GM12872 (cell line): Measurements from ENCODE around the gene CHRM1.

Experiments
- TF ChIP-seq, protein P1 (sequence below): IDR thresholded peaks from 3 replicates; pipeline ENCODE4 v1.5.1; 2011; ENCODE audit warnings: low read depth, mild to moderate bottlenecking, low read length, moderate library complexity; ENCODE audit not compliant: insufficient read depth

CHRM1 gene

GRCh38 chr11:62908468-62909072, 12.6 kb downstream of the CHRM1 start:
- TF ChIP-seq, protein P1, sequence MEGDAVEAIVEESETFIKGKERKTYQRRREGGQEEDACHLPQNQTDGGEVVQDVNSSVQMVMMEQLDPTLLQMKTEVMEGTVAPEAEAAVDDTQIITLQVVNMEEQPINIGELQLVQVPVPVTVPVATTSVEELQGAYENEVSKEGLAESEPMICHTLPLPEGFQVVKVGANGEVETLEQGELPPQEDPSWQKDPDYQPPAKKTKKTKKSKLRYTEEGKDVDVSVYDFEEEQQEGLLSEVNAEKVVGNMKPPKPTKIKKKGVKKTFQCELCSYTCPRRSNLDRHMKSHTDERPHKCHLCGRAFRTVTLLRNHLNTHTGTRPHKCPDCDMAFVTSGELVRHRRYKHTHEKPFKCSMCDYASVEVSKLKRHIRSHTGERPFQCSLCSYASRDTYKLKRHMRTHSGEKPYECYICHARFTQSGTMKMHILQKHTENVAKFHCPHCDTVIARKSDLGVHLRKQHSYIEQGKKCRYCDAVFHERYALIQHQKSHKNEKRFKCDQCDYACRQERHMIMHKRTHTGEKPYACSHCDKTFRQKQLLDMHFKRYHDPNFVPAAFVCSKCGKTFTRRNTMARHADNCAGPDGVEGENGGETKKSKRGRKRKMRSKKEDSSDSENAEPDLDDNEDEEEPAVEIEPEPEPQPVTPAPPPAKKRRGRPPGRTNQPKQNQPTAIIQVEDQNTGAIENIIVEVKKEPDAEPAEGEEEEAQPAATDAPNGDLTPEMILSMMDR: no peak

GRCh38 chr11:62905927-62906531, 15.1 kb downstream of the CHRM1 start:
- TF ChIP-seq, protein P1: peak; percentile 100

- TF ChIP-seq, protein P1: no peak
Observed at GRCh38 chr11:62905296-62905695, 15.9 kb downstream of the CHRM1 start.

DNA sequence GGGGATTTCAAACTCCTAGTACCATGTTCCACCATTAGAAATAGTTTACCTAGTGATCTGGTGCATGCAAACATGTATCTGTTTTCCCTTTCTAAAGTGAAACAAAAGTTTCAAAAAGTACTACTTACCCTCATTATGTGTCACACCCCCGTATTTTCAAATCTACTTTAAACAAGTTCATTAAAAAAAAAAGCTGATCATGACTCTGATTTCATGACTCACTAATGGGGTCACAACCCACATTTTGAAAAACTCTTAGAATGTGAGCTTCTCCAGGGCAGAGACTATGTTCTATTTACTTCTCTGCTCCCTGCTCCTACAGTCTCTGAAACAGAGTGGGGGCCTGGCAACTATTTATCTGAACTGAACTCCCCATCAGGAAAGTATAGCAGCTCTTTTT, 18.2 kb downstream of the CHRM1 start:
- TF ChIP-seq, protein P1: no peak

GRCh38 chr11:62898027-62898426, 23.1 kb downstream of the CHRM1 start:
- TF ChIP-seq, protein P1: no peak

- TF ChIP-seq, protein P1: no peak
Observed at GRCh38 chr11:62897311-62897710, 23.9 kb downstream of the CHRM1 start.

DNA sequence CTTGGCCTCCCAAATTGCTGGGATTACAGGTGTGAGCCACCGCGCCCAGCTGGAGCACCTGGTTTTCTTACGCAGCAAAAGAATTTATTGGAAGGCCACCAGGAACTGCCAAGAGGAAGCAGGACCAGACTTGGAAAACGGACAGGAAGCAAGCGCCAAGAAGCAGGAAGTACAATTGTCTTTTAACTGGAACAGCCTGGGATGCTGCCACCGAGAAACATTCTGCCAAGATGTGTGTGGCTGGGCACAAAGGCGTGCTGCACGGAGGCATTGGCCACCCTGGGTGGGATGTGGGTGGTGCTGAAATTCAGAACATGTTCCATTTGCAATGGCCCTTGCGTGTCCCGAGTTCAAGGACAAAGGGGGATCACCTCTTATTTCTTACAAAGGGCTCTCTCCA, 25.1 kb downstream of the CHRM1 start:
- TF ChIP-seq, protein P1: no peak

DNA sequence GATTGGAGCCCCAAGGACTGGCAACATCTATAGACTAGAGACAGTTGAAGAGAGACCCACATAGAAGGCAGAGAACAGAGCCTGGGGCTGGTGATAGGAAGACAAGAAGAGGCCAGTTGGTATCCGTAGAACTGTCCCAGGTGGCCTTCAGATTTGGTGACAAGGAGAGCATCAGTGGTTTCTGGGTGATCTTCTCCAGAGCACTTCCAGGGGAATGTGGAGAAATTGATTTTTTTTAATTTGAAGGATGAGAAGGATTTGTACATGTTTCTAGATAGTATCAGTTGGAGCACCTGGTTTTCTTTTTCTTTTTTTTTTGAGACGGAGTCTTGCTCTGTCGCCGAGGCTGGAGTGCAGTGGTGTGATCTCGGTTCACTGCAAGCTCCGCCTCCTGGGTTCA, 25.7 kb downstream of the CHRM1 start:
- TF ChIP-seq, protein P1: no peak
